IMR-90 (cell line): ENCODE measurements around the gene OBP2B. TPM values are rescaled to one million over a fixed set of nuclear protein-coding genes. Genes with fewer than 3 reads are reported as not detected.

Experiments used
- ATAC-seq: fragments of 200-7000 bp; cut with Tn5 transposase; 2 replicates; pipeline ENCODE4 v1.9.1; 2020; ENCODE audit warnings: low read depth, mild to moderate bottlenecking, moderate library complexity
- BruUV-seq: library from RNA; stranded (reverse); fragments of 400-500 nt; replicated peaks from 2 replicates; lab custom pipeline; 2021; lab: Mats Ljungman, UMichigan
- CTCF ChIA-PET: fragments of 300-600 bp; formaldehyde crosslinking; extraction: SDS; loops from one replicate; lab custom pipeline; 2021; ENCODE audit warnings: antibody characterized with exemption; lab: Yijun Ruan, JAX
- POLR2A ChIA-PET: fragments of 300-600 bp; sonication (Branson Sonifier 250); formaldehyde crosslinking; loops from one replicate; lab custom pipeline; 2022; ENCODE audit warnings: antibody characterized with exemption; ENCODE audit not compliant: unreplicated experiment; lab: Charles Lee
- DNase-seq: peaks from one replicate; pipeline ENCODE4 v3.0.0; 2013
- H2AFZ ChIP-seq: replicated peaks from 2 replicates; pipeline ENCODE3; 2013; ENCODE audit warnings: low read length, mild to moderate bottlenecking; ENCODE audit not compliant: poor library complexity
- H2AK5ac ChIP-seq: 2 replicates; pipeline ENCODE4 v1.6.1; 2013; ENCODE audit warnings: low read depth, low read length, inconsistent platforms
- H2AK9ac ChIP-seq: replicated peaks from 2 replicates; pipeline ENCODE3; 2013; ENCODE audit warnings: mild to moderate bottlenecking, low read depth, low read length, moderate library complexity; ENCODE audit not compliant: poor library complexity
- H2BK120ac ChIP-seq: 2 replicates; pipeline ENCODE4 v1.6.1; 2013; ENCODE audit warnings: low read depth, low read length, inconsistent platforms
- H2BK15ac ChIP-seq: 3 replicates; pipeline ENCODE4 v1.6.1; 2013; ENCODE audit warnings: low read depth, low read length, inconsistent platforms
- H2BK20ac ChIP-seq: 2 replicates; pipeline ENCODE4 v1.6.1; 2013; ENCODE audit warnings: low read depth, mild to moderate bottlenecking, inconsistent platforms, low read length, moderate library complexity
- H2BK5ac ChIP-seq: 2 replicates; pipeline ENCODE4 v1.6.1; 2013; ENCODE audit warnings: mild to moderate bottlenecking, low read depth, low read length, inconsistent platforms; ENCODE audit not compliant: poor library complexity, severe bottlenecking
- H3K14ac ChIP-seq: replicated peaks from 2 replicates; pipeline ENCODE4 v1.6.1; 2013; ENCODE audit warnings: low read depth, low read length, inconsistent platforms
- H3K18ac ChIP-seq: 2 replicates; pipeline ENCODE4 v1.6.1; 2013; ENCODE audit warnings: low read depth, low read length, control low read depth
- H3K23ac ChIP-seq: 2 replicates; pipeline ENCODE4 v1.6.1; 2013; ENCODE audit warnings: low read depth, low read length, inconsistent platforms
- H3K27ac ChIP-seq: 2 replicates; pipeline ENCODE4 v1.5.1; 2013; ENCODE audit warnings: mild to moderate bottlenecking, control low read depth, low read length; ENCODE audit not compliant: insufficient read depth
- H3K27me3 ChIP-seq: 2 replicates; pipeline ENCODE4 v1.6.1; 2013; ENCODE audit warnings: low read length; ENCODE audit not compliant: control insufficient read depth, insufficient read depth
- H3K36me3 ChIP-seq: 2 replicates; pipeline ENCODE4 v1.6.1; 2013; ENCODE audit warnings: low read length, mixed read lengths; ENCODE audit not compliant: control insufficient read depth, insufficient read depth
- H3K4ac ChIP-seq: 2 replicates; pipeline ENCODE4 v1.6.1; 2013; ENCODE audit warnings: low read depth, low read length, inconsistent platforms
- H3K4me1 ChIP-seq: 2 replicates; pipeline ENCODE4 v1.6.1; 2013; ENCODE audit warnings: low read length, mixed read lengths; ENCODE audit not compliant: control insufficient read depth, insufficient read depth
- H3K4me2 ChIP-seq: 2 replicates; pipeline ENCODE4 v1.6.1; 2013; ENCODE audit warnings: low read depth, mild to moderate bottlenecking, control low read depth, low read length, moderate library complexity
- H3K4me3 ChIP-seq: 2 replicates; pipeline ENCODE4 v1.5.1; 2013; ENCODE audit warnings: low read depth, mild to moderate bottlenecking, control low read depth, low read length, moderate library complexity; ENCODE audit not compliant: insufficient read depth
- H3K56ac ChIP-seq: 2 replicates; pipeline ENCODE4 v1.6.1; 2013; ENCODE audit warnings: low read length, inconsistent platforms; ENCODE audit not compliant: insufficient read depth; ENCODE audit errors: extremely low read depth
- H3K79me1 ChIP-seq, 2 experiments: 2 replicates each; pipeline ENCODE4 v1.6.1; 2013; ENCODE audit warnings: low read length in 2 of 2, inconsistent platforms in 1 of 2, low read depth in 1 of 2
- H3K9ac ChIP-seq: 2 replicates; pipeline ENCODE4 v1.6.1; 2013; ENCODE audit warnings: low read depth, low read length, control low read depth
- H3K9me1 ChIP-seq: 2 replicates; pipeline ENCODE4 v1.6.1; 2013; ENCODE audit warnings: low read length, inconsistent platforms; ENCODE audit not compliant: insufficient read depth
- H3K9me3 ChIP-seq: 2 replicates; pipeline ENCODE4 v1.6.1; 2013; ENCODE audit warnings: low read length; ENCODE audit not compliant: control insufficient read depth, insufficient read depth
- H4K20me1 ChIP-seq: 2 replicates; pipeline ENCODE4 v1.6.1; 2013; ENCODE audit warnings: low read length, inconsistent platforms; ENCODE audit not compliant: insufficient read depth
- H4K5ac ChIP-seq: 2 replicates; pipeline ENCODE4 v1.6.1; 2013; ENCODE audit warnings: mild to moderate bottlenecking, low read depth, low read length, control low read depth
- H4K8ac ChIP-seq, 2 experiments: 2 replicates each; pipeline ENCODE4 v1.6.1; 2013; ENCODE audit warnings: low read depth in 2 of 2, low read length in 2 of 2, control low read depth in 1 of 2, inconsistent platforms in 1 of 2
- H4K91ac ChIP-seq: 2 replicates; pipeline ENCODE4 v1.6.1; 2013; ENCODE audit warnings: low read depth, low read length, inconsistent platforms; ENCODE audit not compliant: insufficient read depth
- BHLHE40 ChIP-seq: fragments of 150-350 bp; IDR thresholded peaks from 2 replicates; pipeline ENCODE4 v1.6.1; 2016; ENCODE audit warnings: mild to moderate bottlenecking, low read depth, low read length
- CEBPB ChIP-seq: IDR thresholded peaks from 2 replicates; pipeline ENCODE4 v1.6.1; 2012; ENCODE audit warnings: low read depth, low read length, improper control_type of control experiment
- CHD1 ChIP-seq: IDR thresholded peaks from 2 replicates; pipeline ENCODE4 v1.6.1; 2012; ENCODE audit warnings: low read depth, low read length, improper control_type of control experiment
- CTCF ChIP-seq: conservative IDR thresholded peaks from 2 replicates; pipeline ENCODE4 v1.5.1; 2012; ENCODE audit warnings: mild to moderate bottlenecking, low read depth, low read length, improper control_type of control experiment
- ELK1 ChIP-seq: fragments of 150-350 bp; IDR thresholded peaks from 2 replicates; pipeline ENCODE4 v1.6.1; 2016; ENCODE audit warnings: low read depth, mild to moderate bottlenecking, low read length, moderate library complexity, borderline replicate concordance
- FOS ChIP-seq: fragments of 150-350 bp; IDR thresholded peaks from 2 replicates; pipeline ENCODE4 v1.6.1; 2016; ENCODE audit warnings: low read depth, low read length
- MAFK ChIP-seq: IDR thresholded peaks from 2 replicates; pipeline ENCODE4 v1.6.1; 2012; ENCODE audit warnings: low read depth, low read length, improper control_type of control experiment
- MAZ ChIP-seq: IDR thresholded peaks from 2 replicates; pipeline ENCODE4 v1.6.1; 2012; ENCODE audit warnings: low read depth, mild to moderate bottlenecking, low read length, improper control_type of control experiment, moderate library complexity, borderline replicate concordance
- MXI1 ChIP-seq: IDR thresholded peaks from 2 replicates; pipeline ENCODE4 v1.6.1; 2012; ENCODE audit warnings: low read depth, mild to moderate bottlenecking, low read length, moderate library complexity, borderline replicate concordance
- NFE2L2 ChIP-seq: fragments of 150-350 bp; IDR thresholded peaks from 2 replicates; pipeline ENCODE4 v1.6.1; 2016; ENCODE audit warnings: low read depth, mild to moderate bottlenecking, low read length
- POLR2A ChIP-seq: IDR thresholded peaks from 2 replicates; pipeline ENCODE4 v1.6.1; 2012; ENCODE audit warnings: mild to moderate bottlenecking, low read depth, low read length
- RAD21 ChIP-seq: IDR thresholded peaks from 2 replicates; pipeline ENCODE4 v1.6.1; 2012; ENCODE audit warnings: low read length, improper control_type of control experiment
- RCOR1 ChIP-seq: IDR thresholded peaks from 2 replicates; pipeline ENCODE4 v1.6.1; 2012; ENCODE audit warnings: mild to moderate bottlenecking, low read length, improper control_type of control experiment; ENCODE audit not compliant: insufficient replicate concordance
- RFX5 ChIP-seq: IDR thresholded peaks from 2 replicates; pipeline ENCODE4 v1.8.0; 2012; ENCODE audit warnings: low read depth, mild to moderate bottlenecking, low read length, moderate library complexity
- SMC3 ChIP-seq: fragments of 150-350 bp; IDR thresholded peaks from 2 replicates; pipeline ENCODE4 v1.6.1; 2016; ENCODE audit warnings: low read depth, mild to moderate bottlenecking, antibody characterized with exemption, low read length, moderate library complexity
- WGBS, 2 experiments: methylation state at CpG; one replicate each; pipeline versions ENCODE4 v1.1.5 to v1.1.7; 2013; ENCODE audit warnings: missing lambda C conversion rate in 2 of 2; ENCODE audit not compliant: insufficient read length in 1 of 2; ENCODE audit errors: extremely low coverage in 2 of 2; 5-methylcytosine and 5-hydroxymethylcytosine counted together
- dilution Hi-C: fragments of 300-500 bp; cut with HindIII; formaldehyde crosslinking; loops from one replicate; pipeline ENCODE4 v1.14.3; 2018; ENCODE audit warnings: low sequenced_read_pairs; ENCODE audit not compliant: unreplicated experiment
- in situ Hi-C: fragments of 300-500 bp; cut with MboI; formaldehyde crosslinking; loops from 3 replicates; pipeline ENCODE4 v1.14.3; 2019; ENCODE audit warnings: low sequenced_read_pairs, inconsistent platforms, mixed read lengths
- intact Hi-C: fragments of 100-400 bp; cut with micrococcal nuclease; formaldehyde crosslinking; loops from 2 replicates; pipeline ENCODE4 v1.10.0; 2022
- polyA plus RNA-seq, 3 experiments: library from polyadenylated mRNA; depleted of rRNA; stranded (reverse); fragments of >200 nt; gene quantifications; 2 replicates each; pipeline ENCODE4 v1.2.3, GENCODE V29; 2012; ENCODE audit warnings: low replicate concordance in 1 of 3
- total RNA-seq: library from RNA; depleted of rRNA; stranded (reverse); fragments of >200 nt; gene quantifications from 2 replicates; pipeline ENCODE4 v1.2.3, GENCODE V29; 2012
- TF ChIP-seq, protein P1 (sequence below): fragments of 150-350 bp; IDR thresholded peaks from 2 replicates; pipeline ENCODE4 v1.6.1; 2017; ENCODE audit warnings: mild to moderate bottlenecking, antibody characterized with exemption, low read length, low read depth

OBP2B gene
- total and polyA plus RNA-seq, 2 of the 4 experiments (the other 2 are of a cell fraction) = not detected

GRCh38 chr9:133189826-133190225 lies 19.2 kb downstream of the OBP2B start:
- no peaks in the 10 kb centered on the region for H3K4me1 ChIP-seq
- POLR2A ChIA-PET = interaction anchor here (0.7 kb wide), 1 partner anchor 8 kb away, joined by 6 read pairs; no protein-coding TSS in a partner anchor
- H3K36me3 ChIP-seq = no peaks in the 10 kb centered on the region
- no peaks in the 10 kb centered on the region for H3K9me3 ChIP-seq
- intact Hi-C loops (no loop called here), in situ Hi-C loops (loop anchor here (5.0 kb wide), 1 partner anchor 292 kb away; no protein-coding TSS in a partner anchor), dilution Hi-C loops (no loop called here)
- BruUV-seq = no TSS peak
- no peaks in the 10 kb centered on the region for H3K79me1 ChIP-seq
- no peak overlapping the region for H2BK20ac ChIP-seq
- H3K56ac ChIP-seq = no peak overlapping the region
- peaks cover 27% of the 10 kb centered on the region for H3K27me3 ChIP-seq
- no peak overlapping the region for H2AK5ac ChIP-seq
- no peak overlapping the region for H2AK9ac ChIP-seq
- H4K5ac ChIP-seq = no peak overlapping the region
- no peak for ATAC-seq
- no peaks in the 10 kb centered on the region for H4K20me1 ChIP-seq
- no peak overlapping the region for H3K23ac ChIP-seq
- CTCF ChIA-PET = no interaction called here
- no peak overlapping the region for H2BK15ac ChIP-seq
- DNase-seq = no peak
- H3K9me1 ChIP-seq = no peaks in the 10 kb centered on the region
- H4K91ac ChIP-seq = no peak overlapping the region
- no peak overlapping the region for H3K4me3 ChIP-seq
- no peak overlapping the region for H3K4me2 ChIP-seq
- H3K4ac ChIP-seq = no peak overlapping the region
- H3K14ac ChIP-seq = no peak overlapping the region
- H3K9ac ChIP-seq = no peak overlapping the region
- WGBS, 2 experiments = 83% methylated on average over 6 of the region's 8 CpGs; no CpG with 5 or more reads in 1 of the 2 experiments
- H2AFZ ChIP-seq = no peak overlapping the region
- H2BK120ac ChIP-seq = no peak overlapping the region
- H4K8ac ChIP-seq = no peak overlapping the region
- no peak overlapping the region for H3K18ac ChIP-seq
- TF ChIP-seq MAZ (no peak), CTCF (no peak), RFX5 (no peak), MXI1 (no peak), RAD21 (no peak), ELK1 (no peak), MAFK (no peak), POLR2A (no peak), BHLHE40 (no peak), CEBPB (no peak), SMC3 (no peak), NFE2L2 (no peak), CHD1 (no peak), FOS (no peak), RCOR1 (no peak)
- TF ChIP-seq, protein P1, sequence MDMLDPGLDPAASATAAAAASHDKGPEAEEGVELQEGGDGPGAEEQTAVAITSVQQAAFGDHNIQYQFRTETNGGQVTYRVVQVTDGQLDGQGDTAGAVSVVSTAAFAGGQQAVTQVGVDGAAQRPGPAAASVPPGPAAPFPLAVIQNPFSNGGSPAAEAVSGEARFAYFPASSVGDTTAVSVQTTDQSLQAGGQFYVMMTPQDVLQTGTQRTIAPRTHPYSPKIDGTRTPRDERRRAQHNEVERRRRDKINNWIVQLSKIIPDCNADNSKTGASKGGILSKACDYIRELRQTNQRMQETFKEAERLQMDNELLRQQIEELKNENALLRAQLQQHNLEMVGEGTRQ = no peak
- no peak overlapping the region for H3K27ac ChIP-seq
- no peak overlapping the region for H2BK5ac ChIP-seq
